Keratinocyte (primary cell): ENCODE data around the gene CUX1. TPM values are rescaled to one million over a fixed set of nuclear protein-coding genes. Genes with fewer than 3 reads are reported as not detected.

Experiments used
- polyA plus RNA-seq, 5 experiments: library from polyadenylated mRNA; depleted of rRNA in 3 of 5; stranded (reverse) in 3 of 5; stranded (forward) in 1 of 5; unstranded in 1 of 5; fragments of >200 nt; gene quantifications; 1 replicate in 1 of 5; 2 replicates in 3 of 5; 3 replicates in 1 of 5; pipeline versions ENCODE4 v1.2.1 to v1.2.3, GENCODE V29; 2011 to 2012; ENCODE audit warnings: missing spikeins in 2 of 5, low read depth in 1 of 5, low replicate concordance in 1 of 5
- small RNA-seq, 3 experiments: library from RNA; depleted of rRNA; stranded (forward); fragments of <200 nt; gene quantifications; one replicate each; pipeline ENCODE3, GENCODE V24; 2012; ENCODE audit warnings: low read depth in 3 of 3, low replicate concordance in 1 of 3; ENCODE audit not compliant: insufficient read length in 3 of 3

The CUX1 gene
- polyA plus RNA-seq, 1 donor (not counting 4 experiments of a cell fraction or from before 2014, with no cell fraction given), result 18.3 TPM

Small RNAs within 50 kb of the gene (small RNA-seq; reads per million reads assigned to genes)
- gene AC005086.2 (0 reads per million in 3 experiments), gene AC005086.3 (0 reads per million in 3 experiments), gene AC005086.4 (0 reads per million in 3 experiments), gene AC005088.1 (0 reads per million in 3 experiments), gene MIR4285 (0 reads per million in 3 experiments), gene RF00554 (0 reads per million in 3 experiments)

Other genes starting within 250 kb of the CUX1 start
- gene MYL10, start 188.3 kb upstream of the CUX1 start, polyA plus RNA-seq, result not detected in 3 replicates